WERI-Rb-1 (cell line): Measurements from ENCODE around the gene ROBO2.

Source experiments
- DNase-seq: peaks from one replicate; pipeline ENCODE4 v3.0.0-alpha.2; 2020
- H3K27ac ChIP-seq: fragments of 250-450 bp; sonication (Bioruptor Pico); 2 replicates; pipeline ENCODE4 v1.5.1; 2020; ENCODE audit warnings: mild to moderate bottlenecking, moderate library complexity
- H3K27me3 ChIP-seq: fragments of 250-450 bp; sonication (Bioruptor Pico); 2 replicates; pipeline ENCODE4 v1.5.1; 2021; ENCODE audit warnings: mild to moderate bottlenecking, low read depth, moderate library complexity; ENCODE audit not compliant: insufficient read depth, severe bottlenecking
- H3K36me3 ChIP-seq: fragments of 250-450 bp; sonication (Bioruptor Pico); 2 replicates; pipeline ENCODE4 v1.5.1; 2020; ENCODE audit warnings: mild to moderate bottlenecking, moderate library complexity
- H3K4me3 ChIP-seq: 2 replicates; pipeline ENCODE4 v1.5.1; 2011; ENCODE audit warnings: low read depth, mild to moderate bottlenecking, control low read depth, low read length
- H3K9me3 ChIP-seq: fragments of 250-450 bp; sonication (Bioruptor Pico); 2 replicates; pipeline ENCODE4 v1.5.1; 2021; ENCODE audit warnings: mild to moderate bottlenecking, moderate library complexity; ENCODE audit not compliant: severe bottlenecking
- CTCF ChIP-seq: IDR thresholded peaks from 2 replicates; pipeline ENCODE4 v1.5.1; 2011; ENCODE audit warnings: low read depth, mild to moderate bottlenecking, control low read depth, inconsistent platforms, low read length

The ROBO2 gene

GRCh38 chr3:77190374-77190773 lies 150.5 kb downstream of the ROBO2 start:
- TF ChIP-seq CTCF: no peak
- H3K4me3 ChIP-seq: no peak overlapping the region

GRCh38 chr3:77191014-77191413 lies 151.1 kb downstream of the ROBO2 start:
- H3K36me3 ChIP-seq: no peaks in the 10 kb centered on the region
- no peak overlapping the region for H3K27ac ChIP-seq
- no peak overlapping the region for H3K4me3 ChIP-seq
- H3K27me3 ChIP-seq: no peaks in the 10 kb centered on the region
- no peak for TF ChIP-seq CTCF
- DNase-seq: no peak
- H3K9me3 ChIP-seq: no peaks in the 10 kb centered on the region

More at GRCh38 chr3:77190374-77190773, 150.5 kb downstream of the ROBO2 start:
- no peaks in the 10 kb centered on the region for H3K27me3 ChIP-seq
- no peaks in the 10 kb centered on the region for H3K36me3 ChIP-seq
- no peaks in the 10 kb centered on the region for H3K9me3 ChIP-seq
- H3K27ac ChIP-seq: no peak overlapping the region
- DNase-seq: no peak

GRCh38 chr3:77191640-77192039 lies 151.7 kb downstream of the ROBO2 start:
- TF ChIP-seq CTCF: no peak
- Histone ChIP-seq H3K4me3 (no peak overlapping the region), H3K27ac (no peak overlapping the region), H3K9me3 (no peaks in the 10 kb centered on the region), H3K27me3 (no peaks in the 10 kb centered on the region), H3K36me3 (no peaks in the 10 kb centered on the region)
- no peak for DNase-seq

GRCh38 chr3:77195766-77196545 lies 156.1 kb downstream of the ROBO2 start:
- no peak overlapping the region for H3K4me3 ChIP-seq
- H3K27me3 ChIP-seq: no peaks in the 10 kb centered on the region
- no peak for TF ChIP-seq CTCF
- H3K9me3 ChIP-seq: no peaks in the 10 kb centered on the region
- no peak for DNase-seq
- no peak overlapping the region for H3K27ac ChIP-seq
- H3K36me3 ChIP-seq: no peaks in the 10 kb centered on the region

- no peak for DNase-seq
- no peaks in the 10 kb centered on the region for H3K9me3 ChIP-seq
- no peaks in the 10 kb centered on the region for H3K27me3 ChIP-seq
- H3K4me3 ChIP-seq: no peak overlapping the region
- H3K27ac ChIP-seq: no peak overlapping the region
- no peaks in the 10 kb centered on the region for H3K36me3 ChIP-seq
- TF ChIP-seq CTCF: no peak
Measured at GRCh38 chr3:77197408-77197807, 157.5 kb downstream of the ROBO2 start.

GRCh38 chr3:77203851-77204250 lies 164.0 kb downstream of the ROBO2 start:
- Histone ChIP-seq H3K36me3 (no peaks in the 10 kb centered on the region), H3K27ac (no peak overlapping the region), H3K27me3 (no peaks in the 10 kb centered on the region), H3K9me3 (no peaks in the 10 kb centered on the region), H3K4me3 (no peak overlapping the region)
- no peak for DNase-seq
- TF ChIP-seq CTCF: no peak
